ENCODE data around the gene PSTPIP1. TPM values are rescaled to one million over a fixed set of nuclear protein-coding genes. Genes with fewer than 3 reads are reported as not detected.

PSTPIP1 gene
- total and polyA plus RNA-seq, 5 donors from 2014 or later: 41.3 to 169 (median 47.8) TPM

- DNase-seq (no peak), ATAC-seq (ENCODE audit: low read depth in 2 of 2) (no peak)
- no peaks in the 10 kb centered on the region for H3K4me1 ChIP-seq (ENCODE audit: control insufficient read depth, insufficient read depth, low read length, poor library complexity, severe bottlenecking)
- H3K4me3 Mint-ChIP-seq: no peak overlapping the region
- no peaks in the 10 kb centered on the region for H3K27me3 Mint-ChIP-seq
- H3K9me3 Mint-ChIP-seq: peaks cover 0 to 4% (median 0%) of the 10 kb centered on the region in 7 donors
- H3K36me3 ChIP-seq (ENCODE audit: control insufficient read depth, insufficient read depth, low read length): no peaks in the 10 kb centered on the region
- H3K27ac ChIP-seq (ENCODE audit: insufficient read depth, low read length, poor library complexity, severe bottlenecking): no peak overlapping the region
- H3K27me3 ChIP-seq (ENCODE audit: control insufficient read depth, insufficient read depth, low read length): no peaks in the 10 kb centered on the region
- peaks cover 0 to 3% (median under 1%) of the 10 kb centered on the region in 4 donors for H3K4me1 Mint-ChIP-seq
- no peaks in the 10 kb centered on the region for H3K36me3 Mint-ChIP-seq
- no peaks in the 10 kb centered on the region for H3K9me3 ChIP-seq (ENCODE audit: control insufficient read depth in 2 of 2, low read length in 2 of 2)
- no peak overlapping the region for H3K27ac Mint-ChIP-seq
- no peak overlapping the region for H3K4me3 ChIP-seq (ENCODE audit: low read depth, low read length)
Measured at GRCh38 chr15:76979996-76980520, 14.9 kb upstream of the PSTPIP1 start.

GRCh38 chr15:76982356-76982755, 12.6 kb upstream of the PSTPIP1 start:
- Mint-ChIP-seq H3K27ac (no peak overlapping the region), H3K4me1 (peaks cover 0 to 7% (median 2%) of the 10 kb centered on the region in 4 donors)

GRCh38 chr15:76982756-76983155, 12.2 kb upstream of the PSTPIP1 start:
- Histone ChIP-seq H3K4me1 (ENCODE audit: control insufficient read depth, insufficient read depth, low read length, poor library complexity, severe bottlenecking) (peaks cover 12% of the 10 kb centered on the region), H3K27me3 (ENCODE audit: control insufficient read depth, insufficient read depth, low read length) (no peaks in the 10 kb centered on the region), H3K36me3 (ENCODE audit: control insufficient read depth, insufficient read depth, low read length) (no peaks in the 10 kb centered on the region), H3K27ac (ENCODE audit: insufficient read depth, low read length, poor library complexity, severe bottlenecking) (no peak overlapping the region), H3K9me3 (ENCODE audit: control insufficient read depth in 2 of 2, low read length in 2 of 2) (no peaks in the 10 kb centered on the region), H3K4me3 (ENCODE audit: low read depth, low read length) (no peak overlapping the region)
- Mint-ChIP-seq H3K27ac (no peak overlapping the region), H3K4me1 (peaks cover 0 to 9% (median 3%) of the 10 kb centered on the region in 4 donors), H3K36me3 (no peaks in the 10 kb centered on the region), H3K9me3 (peaks cover 0 to 4% (median 0%) of the 10 kb centered on the region in 7 donors), H3K27me3 (no peaks in the 10 kb centered on the region), H3K4me3 (no peak overlapping the region)
- ATAC-seq (ENCODE audit: low read depth in 2 of 2) (no peak), DNase-seq (no peak)

More at GRCh38 chr15:76982356-76982755, 12.6 kb upstream of the PSTPIP1 start:
- Histone ChIP-seq H3K4me1 (ENCODE audit: control insufficient read depth, insufficient read depth, low read length, poor library complexity, severe bottlenecking) (peaks cover 9% of the 10 kb centered on the region), H3K27me3 (ENCODE audit: control insufficient read depth, insufficient read depth, low read length) (no peaks in the 10 kb centered on the region), H3K27ac (ENCODE audit: insufficient read depth, low read length, poor library complexity, severe bottlenecking) (no peak overlapping the region), H3K36me3 (ENCODE audit: control insufficient read depth, insufficient read depth, low read length) (no peaks in the 10 kb centered on the region), H3K9me3 (ENCODE audit: control insufficient read depth in 2 of 2, low read length in 2 of 2) (no peaks in the 10 kb centered on the region), H3K4me3 (ENCODE audit: low read depth, low read length) (no peak overlapping the region)
- no peak overlapping the region for H3K4me3 Mint-ChIP-seq
- ATAC-seq (ENCODE audit: low read depth in 2 of 2) (no peak), DNase-seq (no peak)
- no peaks in the 10 kb centered on the region for H3K36me3 Mint-ChIP-seq
- H3K27me3 Mint-ChIP-seq: no peaks in the 10 kb centered on the region
- H3K9me3 Mint-ChIP-seq: peaks cover 0 to 4% (median 0%) of the 10 kb centered on the region in 7 donors

GRCh38 chr15:76983590-76984375, 11.1 kb upstream of the PSTPIP1 start:
- Mint-ChIP-seq H3K27me3 (no peaks in the 10 kb centered on the region), H3K36me3 (no peaks in the 10 kb centered on the region), H3K27ac (no peak overlapping the region), H3K4me1 (peaks cover 7 to 19% (median 11%) of the 10 kb centered on the region in 4 donors), H3K9me3 (peaks cover 0 to 2% (median 0%) of the 10 kb centered on the region in 7 donors), H3K4me3 (no peak overlapping the region)
- H3K36me3 ChIP-seq (ENCODE audit: control insufficient read depth, insufficient read depth, low read length): no peaks in the 10 kb centered on the region
- H3K4me3 ChIP-seq (ENCODE audit: low read depth, low read length): no peak overlapping the region
- peaks cover 22% of the 10 kb centered on the region for H3K4me1 ChIP-seq (ENCODE audit: control insufficient read depth, insufficient read depth, low read length, poor library complexity, severe bottlenecking)
- no peak overlapping the region for H3K27ac ChIP-seq (ENCODE audit: insufficient read depth, low read length, poor library complexity, severe bottlenecking)
- DNase-seq: no peak
- no peak for ATAC-seq (ENCODE audit: low read depth in 2 of 2)
- no peaks in the 10 kb centered on the region for H3K9me3 ChIP-seq (ENCODE audit: control insufficient read depth in 2 of 2, low read length in 2 of 2)
- no peaks in the 10 kb centered on the region for H3K27me3 ChIP-seq (ENCODE audit: control insufficient read depth, insufficient read depth, low read length)

GRCh38 chr15:76986743-76987142, 8.2 kb upstream of the PSTPIP1 start:
- peak; percentile 43 to 57 for ATAC-seq (ENCODE audit: low read depth in 2 of 2)
- H3K4me1 Mint-ChIP-seq: peaks cover 9 to 28% (median 14%) of the 10 kb centered on the region in 4 donors
- no peaks in the 10 kb centered on the region for H3K36me3 Mint-ChIP-seq
- H3K27ac Mint-ChIP-seq: peak overlapping the region; percentile 14 to 82 (median 58)
- Histone ChIP-seq H3K9me3 (ENCODE audit: control insufficient read depth in 2 of 2, low read length in 2 of 2) (no peaks in the 10 kb centered on the region), H3K4me3 (ENCODE audit: low read depth, low read length) (no peak overlapping the region), H3K36me3 (ENCODE audit: control insufficient read depth, insufficient read depth, low read length) (no peaks in the 10 kb centered on the region), H3K4me1 (ENCODE audit: control insufficient read depth, insufficient read depth, low read length, poor library complexity, severe bottlenecking) (peaks cover 26% of the 10 kb centered on the region), H3K27me3 (ENCODE audit: control insufficient read depth, insufficient read depth, low read length) (no peaks in the 10 kb centered on the region), H3K27ac (ENCODE audit: insufficient read depth, low read length, poor library complexity, severe bottlenecking) (no peak overlapping the region)
- H3K4me3 Mint-ChIP-seq: no peak overlapping the region
- no peak for DNase-seq
- H3K9me3 Mint-ChIP-seq: peaks cover 0 to 2% (median 0%) of the 10 kb centered on the region in 7 donors
- no peaks in the 10 kb centered on the region for H3K27me3 Mint-ChIP-seq

- peak overlapping the region in 2 of 3 donors; percentile 58 to 82 for H3K27ac Mint-ChIP-seq
- peaks cover 9 to 32% (median 12%) of the 10 kb centered on the region in 4 donors for H3K4me1 Mint-ChIP-seq
- Histone ChIP-seq H3K4me3 (ENCODE audit: low read depth, low read length) (no peak overlapping the region), H3K27me3 (ENCODE audit: control insufficient read depth, insufficient read depth, low read length) (no peaks in the 10 kb centered on the region), H3K27ac (ENCODE audit: insufficient read depth, low read length, poor library complexity, severe bottlenecking) (no peak overlapping the region), H3K36me3 (ENCODE audit: control insufficient read depth, insufficient read depth, low read length) (no peaks in the 10 kb centered on the region), H3K4me1 (ENCODE audit: control insufficient read depth, insufficient read depth, low read length, poor library complexity, severe bottlenecking) (peaks cover 26% of the 10 kb centered on the region), H3K9me3 (ENCODE audit: control insufficient read depth in 2 of 2, low read length in 2 of 2) (no peaks in the 10 kb centered on the region)
- no peak for ATAC-seq (ENCODE audit: low read depth in 2 of 2)
- no peaks in the 10 kb centered on the region for H3K36me3 Mint-ChIP-seq
- H3K27me3 Mint-ChIP-seq: no peaks in the 10 kb centered on the region
- H3K9me3 Mint-ChIP-seq: no peaks in the 10 kb centered on the region
- no peak for DNase-seq
- H3K4me3 Mint-ChIP-seq: no peak overlapping the region
Measured at GRCh38 chr15:76987276-76987675, 7.7 kb upstream of the PSTPIP1 start.

- DNase-seq (peak in 1 of 3 donors; percentile 74), ATAC-seq (ENCODE audit: low read depth in 2 of 2) (peak; percentile 32 to 36)
- Mint-ChIP-seq H3K9me3 (no peaks in the 10 kb centered on the region), H3K36me3 (no peaks in the 10 kb centered on the region), H3K27me3 (no peaks in the 10 kb centered on the region), H3K4me1 (peaks cover 9 to 38% (median 13%) of the 10 kb centered on the region in 4 donors), H3K27ac (peak overlapping the region; percentile 53 to 94 (median 87)), H3K4me3 (peak overlapping the region in 3 of 4 donors; percentile 62 to 74 (median 70))
- no peaks in the 10 kb centered on the region for H3K9me3 ChIP-seq (ENCODE audit: control insufficient read depth in 2 of 2, low read length in 2 of 2)
- H3K4me1 ChIP-seq (ENCODE audit: control insufficient read depth, insufficient read depth, low read length, poor library complexity, severe bottlenecking): peaks cover 27% of the 10 kb centered on the region
- no peaks in the 10 kb centered on the region for H3K27me3 ChIP-seq (ENCODE audit: control insufficient read depth, insufficient read depth, low read length)
- peak overlapping the region; percentile 32 for H3K4me3 ChIP-seq (ENCODE audit: low read depth, low read length)
- H3K27ac ChIP-seq (ENCODE audit: insufficient read depth, low read length, poor library complexity, severe bottlenecking): no peak overlapping the region
- no peaks in the 10 kb centered on the region for H3K36me3 ChIP-seq (ENCODE audit: control insufficient read depth, insufficient read depth, low read length)
Measured at GRCh38 chr15:76987896-76988860, 6.7 kb upstream of the PSTPIP1 start.

Measured in CD4-positive, CD25-positive, alpha-beta regulatory T cell (primary cell).